SK-N-SH (cell line): ENCODE results near the gene AUTS2. TPM values are rescaled to one million over a fixed set of nuclear protein-coding genes. Genes with fewer than 3 reads are reported as not detected.

Experiments used
- CTCF ChIA-PET: fragments of 300-600, 350-600 bp; formaldehyde crosslinking; extraction: SDS; loops from one replicate; lab custom pipeline; 2021; lab: Yijun Ruan, JAX
- POLR2A ChIA-PET: fragments of 350-600 bp; sonication (Branson Sonifier 250); formaldehyde crosslinking; extraction: SDS; loops from one replicate; lab custom pipeline; 2020; ENCODE audit warnings: antibody characterized with exemption, inconsistent platforms; lab: Yijun Ruan, JAX
- DNase-seq: peaks from one replicate; pipeline ENCODE4 v3.0.0; 2012
- H2AFZ ChIP-seq: fragments of 200-600 bp; sonication (generic); 2 replicates; pipeline ENCODE4 v1.8.1; 2016; ENCODE audit warnings: antibody characterized with exemption, mild to moderate bottlenecking, low read depth
- H3F3A ChIP-seq: fragments of 200-600 bp; sonication (generic); replicated peaks from 2 replicates; pipeline ENCODE3; 2016; ENCODE audit warnings: antibody characterized with exemption, mild to moderate bottlenecking; ENCODE audit not compliant: insufficient read depth
- H3K27ac ChIP-seq, 2 experiments: fragments of 200-500 bp in 1 of 2; fragments of 200-600 bp in 1 of 2; sonication (Bioruptor generic) in 1 of 2; sonication (generic), shearing (Covaris generic) in 1 of 2; 2 replicates each; pipeline versions ENCODE4 v1.5.1 to v1.6.1; 2014 to 2016; ENCODE audit warnings: low read depth in 2 of 2, inconsistent platforms in 1 of 2, low read length in 1 of 2, mild to moderate bottlenecking in 1 of 2, mixed read lengths in 1 of 2
- H3K27me3 ChIP-seq: fragments of 200-600 bp; sonication (generic), shearing (Covaris generic); 2 replicates; pipeline ENCODE4 v1.6.1; 2016; ENCODE audit warnings: mixed run types; ENCODE audit not compliant: insufficient read depth
- H3K36me3 ChIP-seq, 2 experiments: fragments of 200-500 bp in 1 of 2; fragments of 200-600 bp in 1 of 2; sonication (Bioruptor generic) in 1 of 2; sonication (generic) in 1 of 2; replicated peaks in 1 of 2; 2 replicates each; pipeline versions ENCODE3 to v1.5.1; 2014 to 2016; ENCODE audit warnings: low read length in 1 of 2, mild to moderate bottlenecking in 1 of 2; ENCODE audit not compliant: insufficient read depth in 2 of 2, control insufficient read depth in 1 of 2
- H3K4me1 ChIP-seq, 2 experiments: fragments of 200-500 bp in 1 of 2; fragments of 200-600 bp in 1 of 2; sonication (Bioruptor generic) in 1 of 2; sonication (generic), shearing (Covaris generic) in 1 of 2; 2 replicates each; pipeline versions ENCODE4 v1.5.1 to v1.6.1; 2014 to 2016; ENCODE audit warnings: low read depth in 1 of 2, low read length in 1 of 2, mixed run types in 1 of 2; ENCODE audit not compliant: insufficient read depth in 2 of 2, control insufficient read depth in 1 of 2
- H3K4me2 ChIP-seq: fragments of 200-600 bp; sonication (generic), shearing (Covaris generic); 2 replicates; pipeline ENCODE4 v1.6.1; 2017; ENCODE audit warnings: mixed run types
- H3K4me3 ChIP-seq, 2 experiments: fragments of 200-500 bp in 1 of 2; fragments of 200-600 bp in 1 of 2; sonication (Bioruptor generic) in 1 of 2; sonication (generic), shearing (Covaris generic) in 1 of 2; 2 replicates each; pipeline versions ENCODE4 v1.5.1 to v1.8.1; 2014 to 2016; ENCODE audit warnings: low read depth in 2 of 2, inconsistent platforms in 1 of 2, low read length in 1 of 2, mild to moderate bottlenecking in 1 of 2, mixed read lengths in 1 of 2, moderate library complexity in 1 of 2
- H3K79me2 ChIP-seq: fragments of 200-600 bp; sonication (generic); 2 replicates; pipeline ENCODE4 v1.8.1; 2017; ENCODE audit warnings: mild to moderate bottlenecking; ENCODE audit not compliant: insufficient read depth
- H3K9ac ChIP-seq: fragments of 200-600 bp; sonication (generic); 2 replicates; pipeline ENCODE4 v1.6.1; 2017; ENCODE audit warnings: mixed run types
- H3K9me2 ChIP-seq: fragments of 200-600 bp; sonication (generic); 2 replicates; pipeline ENCODE4 v1.6.1; 2017; ENCODE audit warnings: mixed run types
- H3K9me3 ChIP-seq: fragments of 200-600 bp; sonication (generic); 2 replicates; pipeline ENCODE4 v1.6.1; 2017; ENCODE audit warnings: mixed run types, mild to moderate bottlenecking, moderate library complexity
- H4K20me1 ChIP-seq: fragments of 200-600 bp; sonication (generic); 2 replicates; pipeline ENCODE4 v1.6.1; 2017; ENCODE audit warnings: mild to moderate bottlenecking, mixed run types; ENCODE audit not compliant: insufficient read depth
- ELF1 ChIP-seq: IDR thresholded peaks from 2 replicates; pipeline ENCODE4 v1.4.0; 2012
- FOSL2 ChIP-seq: IDR thresholded peaks from 2 replicates; pipeline ENCODE4 v1.4.0; 2012; ENCODE audit warnings: low read depth, mild to moderate bottlenecking, moderate library complexity, borderline replicate concordance
- GATA2 ChIP-seq: sonication (generic); formaldehyde crosslinking; IDR thresholded peaks from 2 replicates; pipeline ENCODE4 v1.5.0; 2020; ENCODE audit warnings: mild to moderate bottlenecking, missing genetic modification reagents
- JUND ChIP-seq: IDR thresholded peaks from 2 replicates; pipeline ENCODE4 v1.4.0; 2012
- MEF2A ChIP-seq: IDR thresholded peaks from 2 replicates; pipeline ENCODE4 v1.4.0; 2012; ENCODE audit warnings: low read depth, borderline replicate concordance
- MXI1 ChIP-seq: IDR thresholded peaks from 2 replicates; pipeline ENCODE4 v1.6.1; 2012; ENCODE audit warnings: mild to moderate bottlenecking, low read depth, low read length, improper control_type of control experiment
- RAD21 ChIP-seq: IDR thresholded peaks from 2 replicates; pipeline ENCODE4 v1.6.1; 2012; ENCODE audit warnings: mild to moderate bottlenecking, low read length
- RCOR1 ChIP-seq: fragments of 150-350 bp; IDR thresholded peaks from 2 replicates; pipeline ENCODE4 v1.6.1; 2017; ENCODE audit warnings: antibody characterized with exemption, low read length
- TEAD4 ChIP-seq: IDR thresholded peaks from 2 replicates; pipeline ENCODE4 v1.4.0; 2012; ENCODE audit warnings: mild to moderate bottlenecking, borderline replicate concordance; ENCODE audit not compliant: insufficient read depth
- ZBTB33 ChIP-seq: IDR thresholded peaks from 2 replicates; pipeline ENCODE4 v1.4.0; 2012; ENCODE audit warnings: low read depth, borderline replicate concordance
- WGBS: methylation state at CpG from one replicate; pipeline ENCODE4 v1.1.6; 2017; ENCODE audit warnings: low lambda C conversion rate; 5-methylcytosine and 5-hydroxymethylcytosine counted together
- polyA plus RNA-seq, 3 experiments: library from polyadenylated mRNA; depleted of rRNA; stranded (reverse); fragments of >200 nt; gene quantifications; 2 replicates each; pipeline ENCODE4 v1.2.3, GENCODE V29; 2012
- TF ChIP-seq, protein P1 (sequence below): fragments of 150-350 bp; IDR thresholded peaks from 2 replicates; pipeline ENCODE4 v1.6.1; 2017; ENCODE audit warnings: antibody characterized with exemption, low read length, low read depth, borderline replicate concordance
- TF ChIP-seq, protein P2 (sequence below): IDR thresholded peaks from 2 replicates; pipeline ENCODE4 v1.4.0; 2012; ENCODE audit warnings: low read depth

Gene AUTS2
- polyA plus RNA-seq, 1 of the 3 experiments (the other 2 are of a cell fraction) = 15.6 TPM

GRCh38 chr7:69635555-69636185, 37.4 kb downstream of the AUTS2 start:
- Histone ChIP-seq H3K27me3 (no peaks in the 10 kb centered on the region), H3K36me3 (no peaks in the 10 kb centered on the region), H2AFZ (no peak overlapping the region), H3K9me3 (no peaks in the 10 kb centered on the region), H3K9me2 (no peaks in the 10 kb centered on the region), H3K4me1 (peaks cover 15 to 18% of the 10 kb centered on the region in 2 experiments; a peak in 3 of 4 replicates), H3K9ac (no peak overlapping the region), H3K4me2 (no peak overlapping the region), H3K27ac (no peak overlapping the region), H3F3A (peaks cover 9% of the 10 kb centered on the region), H3K4me3 (no peak overlapping the region), H3K79me2 (peaks cover 37% of the 10 kb centered on the region), H4K20me1 (peaks cover 44% of the 10 kb centered on the region)
- DNase-seq = no peak
- TF ChIP-seq JUND (no peak), FOSL2 (no peak), TEAD4 (no peak), ELF1 (no peak), ZBTB33 (no peak), MXI1 (no peak), MEF2A (no peak), RCOR1 (no peak), RAD21 (no peak)
- TF ChIP-seq, protein P1, sequence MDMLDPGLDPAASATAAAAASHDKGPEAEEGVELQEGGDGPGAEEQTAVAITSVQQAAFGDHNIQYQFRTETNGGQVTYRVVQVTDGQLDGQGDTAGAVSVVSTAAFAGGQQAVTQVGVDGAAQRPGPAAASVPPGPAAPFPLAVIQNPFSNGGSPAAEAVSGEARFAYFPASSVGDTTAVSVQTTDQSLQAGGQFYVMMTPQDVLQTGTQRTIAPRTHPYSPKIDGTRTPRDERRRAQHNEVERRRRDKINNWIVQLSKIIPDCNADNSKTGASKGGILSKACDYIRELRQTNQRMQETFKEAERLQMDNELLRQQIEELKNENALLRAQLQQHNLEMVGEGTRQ = no peak
- WGBS = 90% methylated on average over 4 of the region's 4 CpGs
- ChIA-PET POLR2A (no interaction called here), CTCF (interaction anchor here (1.0 to 1.2 kb wide), 3 partner anchors 10 to 15 kb away, joined by 3 to 4 read pairs (median 4); no protein-coding TSS in a partner anchor)

DNA sequence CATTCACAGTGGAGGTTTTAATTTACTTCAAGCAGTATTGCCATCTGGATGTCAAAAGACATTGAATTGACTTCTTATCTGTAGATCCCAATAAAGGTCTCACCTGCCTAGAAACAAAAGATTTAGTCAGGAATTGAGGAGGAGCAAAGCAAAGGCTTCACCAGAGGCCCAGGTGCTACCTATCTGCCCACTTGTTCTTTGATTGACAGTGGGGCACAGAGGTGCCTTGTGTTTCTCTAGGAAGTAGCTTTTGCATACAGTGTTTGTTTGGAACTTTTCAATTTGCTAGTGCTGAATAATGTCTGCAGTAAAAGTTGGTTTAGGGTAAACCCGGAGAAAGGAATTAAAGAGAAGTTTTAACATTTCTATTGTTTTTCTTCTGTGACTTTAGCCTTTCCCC, 40.4 kb downstream of the AUTS2 start:
- peaks cover 52% of the 10 kb centered on the region for H4K20me1 ChIP-seq

More for the DNA sequence above, 40.4 kb downstream of the AUTS2 start:
- Histone ChIP-seq H2AFZ (no peak overlapping the region), H3K9ac (no peak overlapping the region), H3F3A (peaks cover 1% of the 10 kb centered on the region), H3K36me3 (no peaks in the 10 kb centered on the region), H3K9me2 (no peaks in the 10 kb centered on the region), H3K4me3 (no peak overlapping the region), H3K79me2 (peaks cover 20% of the 10 kb centered on the region), H3K27me3 (no peaks in the 10 kb centered on the region), H3K9me3 (no peaks in the 10 kb centered on the region), H3K4me1 (peaks cover 1 to 30% of the 10 kb centered on the region in 2 experiments; a peak in 2 of 4 replicates), H3K27ac (no peak overlapping the region), H3K4me2 (no peak overlapping the region)
- ChIA-PET CTCF (no interaction called here), POLR2A (no interaction called here)
- no peak for TF ChIP-seq TEAD4
- no peak for TF ChIP-seq GATA2 (CRISPR knock-in tag)
- no peak for TF ChIP-seq MXI1
- TF ChIP-seq, protein P2, sequence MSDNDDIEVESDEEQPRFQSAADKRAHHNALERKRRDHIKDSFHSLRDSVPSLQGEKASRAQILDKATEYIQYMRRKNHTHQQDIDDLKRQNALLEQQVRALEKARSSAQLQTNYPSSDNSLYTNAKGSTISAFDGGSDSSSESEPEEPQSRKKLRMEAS = no peak
- WGBS = 91% methylated on average over 1 of the region's 1 CpG
- no peak for DNase-seq
